ENCODE data around the gene RGMB.
A peak's percentile ranks its signal among the peaks of the same experiment; 100 is the strongest.

Gene RGMB

DNA sequence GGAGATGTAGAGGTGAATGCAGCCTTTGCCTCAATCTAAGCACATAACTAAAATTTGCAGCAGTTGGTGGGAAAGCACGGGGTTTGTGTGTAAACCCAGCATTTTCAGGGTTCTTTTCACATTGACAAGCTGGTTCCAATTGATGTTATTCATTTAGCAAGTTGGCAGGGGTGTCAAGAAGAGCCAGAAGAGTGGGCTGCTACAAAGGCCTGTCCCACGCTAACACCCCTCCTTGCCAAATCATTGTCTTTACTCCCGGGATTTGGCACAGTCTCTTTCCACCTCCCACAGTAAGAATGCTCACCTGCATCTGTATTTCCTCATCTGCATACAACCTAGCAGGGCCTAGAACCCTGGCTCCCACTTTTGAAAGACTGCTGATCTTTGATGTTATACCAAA is 11.8 kb downstream of the RGMB start:
- Histone ChIP-seq H4K8ac (ENCODE audit: low read depth, low read length) (no peak overlapping the region), H3K18ac (ENCODE audit: low read length) (no peak overlapping the region), H2AFZ (ENCODE audit: insufficient read depth, low read length, poor library complexity) (no peak overlapping the region), H2AK5ac (ENCODE audit: low read length) (no peak overlapping the region), H2BK120ac (ENCODE audit: insufficient read depth, low read length, poor library complexity) (no peak overlapping the region), H4K12ac (ENCODE audit: low read depth, low read length) (no peak overlapping the region), H2BK12ac (ENCODE audit: low read length) (no peak overlapping the region), H3K4me3 (ENCODE audit: low read depth, low read length) (no peak overlapping the region), H3K27me3 (ENCODE audit: insufficient read depth, low read length) (no peaks in the 10 kb centered on the region), H3K79me2 (ENCODE audit: control insufficient read depth, insufficient read depth, low read length, poor library complexity) (no peaks in the 10 kb centered on the region), H3K36me3 (ENCODE audit: control insufficient read depth in 1 of 2, insufficient read depth in 2 of 2, low read length in 2 of 2) (peaks cover 2 to 4% of the 10 kb centered on the region in 2 experiments), H2BK5ac (ENCODE audit: low read depth, low read length, poor library complexity) (no peak overlapping the region), H3K79me1 (ENCODE audit: low read length) (no peaks in the 10 kb centered on the region), H3K4me2 (ENCODE audit: low read length) (no peak overlapping the region), H3K4me1 (ENCODE audit: control insufficient read depth in 1 of 2, insufficient read depth in 2 of 2, low read length in 2 of 2) (no peaks in the 10 kb centered on the region), H3K14ac (ENCODE audit: low read length) (no peak overlapping the region), H3K27ac (ENCODE audit: low read depth, low read length) (no peak overlapping the region), H3K9ac (ENCODE audit: low read length) (no peak overlapping the region), H3K23ac (ENCODE audit: low read length) (no peak overlapping the region), H4K91ac (ENCODE audit: low read depth, low read length) (no peak overlapping the region), H3K9me3 (ENCODE audit: insufficient read depth, low read depth, low read length) (no peaks in the 10 kb centered on the region), H3K4ac (ENCODE audit: low read depth, low read length) (no peak overlapping the region)
- DNase-seq, result no peak
- no CpG with 5 or more reads among the region's 3 CpGs for WGBS (ENCODE audit: extremely low coverage, insufficient coverage, insufficient read length)

DNA sequence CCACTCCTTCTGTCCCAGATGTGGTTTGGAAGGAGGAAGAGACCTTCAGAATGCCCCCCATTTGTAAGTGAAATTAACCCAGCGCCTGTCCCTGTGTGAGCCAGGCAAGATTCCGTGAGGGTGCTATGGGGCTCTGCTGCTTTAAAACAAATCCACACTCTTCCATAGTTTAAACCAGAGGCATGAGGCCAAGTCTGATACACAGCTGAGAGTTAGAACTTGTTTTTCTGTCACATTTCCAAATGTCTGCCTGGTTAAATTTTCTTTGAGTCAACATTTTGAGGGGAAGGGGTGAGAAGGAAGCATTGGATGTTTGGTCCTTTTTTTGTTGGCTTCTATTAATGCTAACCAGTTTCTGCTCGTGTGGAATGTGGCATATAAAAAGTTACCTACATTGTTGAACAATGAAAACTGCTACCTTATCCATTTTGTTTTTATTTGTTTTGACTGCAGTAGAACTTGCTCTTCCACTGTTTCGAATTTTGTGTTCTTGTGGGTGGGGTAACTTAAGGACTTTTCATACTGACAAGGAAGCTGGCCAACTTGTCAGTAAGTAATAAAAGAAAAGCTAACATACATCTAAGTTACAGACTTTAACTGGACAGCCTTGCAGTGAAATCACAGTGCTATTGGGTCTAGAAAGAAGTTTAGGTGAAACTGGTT is 12.9 kb downstream of the RGMB start:
- H3K9ac ChIP-seq (ENCODE audit: low read length), result no peak overlapping the region
- no peak overlapping the region for H4K91ac ChIP-seq (ENCODE audit: low read depth, low read length)
- H4K8ac ChIP-seq (ENCODE audit: low read depth, low read length), result no peak overlapping the region
- no peak overlapping the region for H3K18ac ChIP-seq (ENCODE audit: low read length)
- no peak overlapping the region for H3K4me2 ChIP-seq (ENCODE audit: low read length)
- H3K27ac ChIP-seq (ENCODE audit: low read depth, low read length), result no peak overlapping the region
- no peak overlapping the region for H2BK120ac ChIP-seq (ENCODE audit: insufficient read depth, low read length, poor library complexity)
- H4K12ac ChIP-seq (ENCODE audit: low read depth, low read length), result no peak overlapping the region
- H3K14ac ChIP-seq (ENCODE audit: low read length), result no peak overlapping the region
- no peaks in the 10 kb centered on the region for H3K9me3 ChIP-seq (ENCODE audit: insufficient read depth, low read depth, low read length)
- no peaks in the 10 kb centered on the region for H3K79me2 ChIP-seq (ENCODE audit: control insufficient read depth, insufficient read depth, low read length, poor library complexity)
- peak overlapping the region; percentile 40 for H3K4ac ChIP-seq (ENCODE audit: low read depth, low read length)
- H3K4me1 ChIP-seq (ENCODE audit: control insufficient read depth in 1 of 2, insufficient read depth in 2 of 2, low read length in 2 of 2), result no peaks in the 10 kb centered on the region
- no peaks in the 10 kb centered on the region for H3K27me3 ChIP-seq (ENCODE audit: insufficient read depth, low read length)
- no CpG with 5 or more reads among the region's 4 CpGs for WGBS (ENCODE audit: extremely low coverage, insufficient coverage, insufficient read length)
- no peak overlapping the region for H2AFZ ChIP-seq (ENCODE audit: insufficient read depth, low read length, poor library complexity)
- H2BK5ac ChIP-seq (ENCODE audit: low read depth, low read length, poor library complexity), result no peak overlapping the region
- no peak overlapping the region for H2BK12ac ChIP-seq (ENCODE audit: low read length)
- no peaks in the 10 kb centered on the region for H3K79me1 ChIP-seq (ENCODE audit: low read length)
- no peak overlapping the region for H3K4me3 ChIP-seq (ENCODE audit: low read depth, low read length)
- no peak overlapping the region for H3K23ac ChIP-seq (ENCODE audit: low read length)
- H2AK5ac ChIP-seq (ENCODE audit: low read length), result no peak overlapping the region
- peaks cover 2 to 4% of the 10 kb centered on the region in 2 experiments for H3K36me3 ChIP-seq (ENCODE audit: control insufficient read depth in 1 of 2, insufficient read depth in 2 of 2, low read length in 2 of 2)
- DNase-seq, result no peak

DNA sequence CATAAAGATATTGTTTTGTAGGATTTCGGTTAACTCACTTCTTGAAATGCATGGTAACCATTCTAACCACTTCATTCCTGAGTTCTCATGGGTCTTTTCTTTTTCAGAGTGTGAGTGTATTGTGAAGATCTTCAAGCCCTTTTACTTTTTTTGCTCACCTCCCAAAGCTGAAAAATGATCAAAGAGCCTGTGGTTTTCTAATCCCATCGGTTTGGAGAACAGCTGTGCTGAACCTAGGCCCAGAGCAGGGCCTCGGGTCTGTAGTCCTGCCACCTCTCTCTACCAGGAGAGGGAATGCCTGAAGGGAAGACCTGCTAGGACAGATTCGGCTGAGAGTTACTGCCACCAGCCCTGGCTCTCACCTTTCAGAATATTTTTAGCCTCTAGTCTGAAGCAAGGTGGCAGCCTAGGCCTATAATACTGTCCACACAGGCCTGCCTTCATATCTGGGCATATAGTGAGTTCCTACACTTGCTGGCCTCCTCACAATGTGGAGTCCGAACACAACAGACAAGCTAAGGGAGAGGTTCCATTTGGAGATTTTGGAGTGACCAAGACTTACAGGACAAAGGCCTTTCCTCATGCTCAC is 13.8 kb downstream of the RGMB start:
- Histone ChIP-seq H3K18ac (ENCODE audit: low read length) (no peak overlapping the region), H4K8ac (ENCODE audit: low read depth, low read length) (no peak overlapping the region), H2AFZ (ENCODE audit: insufficient read depth, low read length, poor library complexity) (no peak overlapping the region), H3K9me3 (ENCODE audit: insufficient read depth, low read depth, low read length) (no peaks in the 10 kb centered on the region), H3K4ac (ENCODE audit: low read depth, low read length) (no peak overlapping the region), H3K4me1 (ENCODE audit: control insufficient read depth in 1 of 2, insufficient read depth in 2 of 2, low read length in 2 of 2) (no peaks in the 10 kb centered on the region), H3K4me2 (ENCODE audit: low read length) (no peak overlapping the region), H3K27me3 (ENCODE audit: insufficient read depth, low read length) (no peaks in the 10 kb centered on the region), H3K79me2 (ENCODE audit: control insufficient read depth, insufficient read depth, low read length, poor library complexity) (no peaks in the 10 kb centered on the region), H3K9ac (ENCODE audit: low read length) (no peak overlapping the region), H2BK12ac (ENCODE audit: low read length) (no peak overlapping the region), H3K36me3 (ENCODE audit: control insufficient read depth in 1 of 2, insufficient read depth in 2 of 2, low read length in 2 of 2) (peaks cover 2 to 4% of the 10 kb centered on the region in 2 experiments), H3K23ac (ENCODE audit: low read length) (no peak overlapping the region), H3K79me1 (ENCODE audit: low read length) (no peaks in the 10 kb centered on the region), H4K12ac (ENCODE audit: low read depth, low read length) (no peak overlapping the region), H2BK5ac (ENCODE audit: low read depth, low read length, poor library complexity) (no peak overlapping the region), H4K91ac (ENCODE audit: low read depth, low read length) (no peak overlapping the region), H2AK5ac (ENCODE audit: low read length) (no peak overlapping the region), H3K14ac (ENCODE audit: low read length) (no peak overlapping the region), H2BK120ac (ENCODE audit: insufficient read depth, low read length, poor library complexity) (no peak overlapping the region), H3K27ac (ENCODE audit: low read depth, low read length) (no peak overlapping the region), H3K4me3 (ENCODE audit: low read depth, low read length) (no peak overlapping the region)
- DNase-seq, result no peak
- no CpG with 5 or more reads among the region's 5 CpGs for WGBS (ENCODE audit: extremely low coverage, insufficient coverage, insufficient read length)

DNA sequence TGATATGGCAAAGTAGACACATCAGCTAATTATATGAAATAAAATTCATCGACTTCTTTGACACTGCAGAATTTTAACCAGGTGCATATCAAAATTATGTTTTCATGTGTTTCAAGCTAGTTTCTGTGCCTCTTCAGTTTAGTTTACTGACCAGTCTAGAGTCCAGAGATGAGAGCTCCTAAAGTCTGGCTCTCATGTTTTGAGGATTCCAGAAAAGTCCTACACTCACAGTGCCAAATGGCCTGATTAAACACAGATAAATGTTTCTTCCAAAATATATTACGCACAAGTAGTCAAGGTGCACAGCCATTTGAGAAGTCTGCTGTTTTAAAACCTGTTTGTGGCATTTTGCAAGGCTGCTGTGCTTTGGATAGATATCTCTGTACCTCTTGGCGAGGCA is 15.6 kb downstream of the RGMB start:
- Histone ChIP-seq H3K4ac (ENCODE audit: low read depth, low read length) (no peak overlapping the region), H3K27me3 (ENCODE audit: insufficient read depth, low read length) (no peaks in the 10 kb centered on the region), H3K4me3 (ENCODE audit: low read depth, low read length) (no peak overlapping the region), H2AFZ (ENCODE audit: insufficient read depth, low read length, poor library complexity) (no peak overlapping the region), H4K8ac (ENCODE audit: low read depth, low read length) (no peak overlapping the region), H2AK5ac (ENCODE audit: low read length) (no peak overlapping the region), H4K12ac (ENCODE audit: low read depth, low read length) (no peak overlapping the region), H3K27ac (ENCODE audit: low read depth, low read length) (no peak overlapping the region), H3K23ac (ENCODE audit: low read length) (no peak overlapping the region), H3K14ac (ENCODE audit: low read length) (no peak overlapping the region), H3K79me1 (ENCODE audit: low read length) (no peaks in the 10 kb centered on the region), H3K79me2 (ENCODE audit: control insufficient read depth, insufficient read depth, low read length, poor library complexity) (peaks cover 2% of the 10 kb centered on the region), H2BK5ac (ENCODE audit: low read depth, low read length, poor library complexity) (no peak overlapping the region), H3K36me3 (ENCODE audit: control insufficient read depth in 1 of 2, insufficient read depth in 2 of 2, low read length in 2 of 2) (peaks cover 7 to 9% of the 10 kb centered on the region in 2 experiments), H3K9ac (ENCODE audit: low read length) (no peak overlapping the region), H2BK120ac (ENCODE audit: insufficient read depth, low read length, poor library complexity) (no peak overlapping the region), H3K18ac (ENCODE audit: low read length) (no peak overlapping the region), H4K91ac (ENCODE audit: low read depth, low read length) (no peak overlapping the region), H3K9me3 (ENCODE audit: insufficient read depth, low read depth, low read length) (no peaks in the 10 kb centered on the region), H3K4me1 (ENCODE audit: control insufficient read depth in 1 of 2, insufficient read depth in 2 of 2, low read length in 2 of 2) (no peaks in the 10 kb centered on the region), H2BK12ac (ENCODE audit: low read length) (no peak overlapping the region), H3K4me2 (ENCODE audit: low read length) (no peak overlapping the region)
- DNase-seq, result no peak
- WGBS (ENCODE audit: extremely low coverage, insufficient coverage, insufficient read length), result no CpG with 5 or more reads among the region's 3 CpGs

Measured in trophoblast cell (in vitro differentiated cells and primary cell).